Fibroblast of lung (primary cell): ENCODE data around the gene NF2.

Experiments used
- CTCF ChIP-seq, 2 donors: IDR thresholded peaks in 1 of 2; conservative IDR thresholded peaks in 1 of 2; 1 replicate in 1 of 2; 2 replicates in 1 of 2; pipeline ENCODE4 v1.5.1; 2011 to 2012; ENCODE audit warnings: low read length in 2 of 2, control low read depth in 1 of 2, inconsistent platforms in 1 of 2, low read depth in 1 of 2, mild to moderate bottlenecking in 1 of 2
- EZH2 ChIP-seq: IDR thresholded peaks from 2 replicates; pipeline ENCODE4 v1.5.1; 2012; ENCODE audit warnings: low read length, control low read depth, mild to moderate bottlenecking; ENCODE audit errors: missing control alignments

- TF ChIP-seq CTCF (conservative IDR thresholded peaks at IDR 0.05 in 1 of 2, IDR thresholded peaks at IDR 0.05 in 1 of 2; ENCODE audit: low read depth in 1 of 2, low read length in 2 of 2) = no peak
- TF ChIP-seq EZH2 = no peak
These were observed 134.1 kb downstream of the NF2 start for GRCh38 chr22:29737251-29738117.
